ENCODE results near the gene CSK. TPM values are rescaled to one million over a fixed set of nuclear protein-coding genes. Genes with fewer than 3 reads are reported as not detected.
A peak's percentile ranks its signal among the peaks of the same experiment; 100 is the strongest.

The CSK gene
- total RNA-seq, 4 donors from 2014 or later, result 14.9 to 56.4 (median 24.5) TPM

GRCh38 chr15:74838137-74838516, 56.2 kb downstream of the CSK start:
- WGBS, 2 donors, result 94 to 97% methylated on average over 6 to 10 of the region's 10 CpGs
- no peak overlapping the region for H3K4me3 ChIP-seq
- peaks cover 0 to 54% (median 5%) of the 10 kb centered on the region in 3 donors for H3K36me3 ChIP-seq
- no peaks in the 10 kb centered on the region for H3K27me3 ChIP-seq
- H3K4me1 ChIP-seq, result peaks cover 0 to 15% (median 7%) of the 10 kb centered on the region in 4 donors
- TF ChIP-seq POLR2A (IDR thresholded peaks at IDR 0.05) (no peak), EP300 (IDR thresholded peaks at IDR 0.05) (no peak)
- TF ChIP-seq, protein P1, sequence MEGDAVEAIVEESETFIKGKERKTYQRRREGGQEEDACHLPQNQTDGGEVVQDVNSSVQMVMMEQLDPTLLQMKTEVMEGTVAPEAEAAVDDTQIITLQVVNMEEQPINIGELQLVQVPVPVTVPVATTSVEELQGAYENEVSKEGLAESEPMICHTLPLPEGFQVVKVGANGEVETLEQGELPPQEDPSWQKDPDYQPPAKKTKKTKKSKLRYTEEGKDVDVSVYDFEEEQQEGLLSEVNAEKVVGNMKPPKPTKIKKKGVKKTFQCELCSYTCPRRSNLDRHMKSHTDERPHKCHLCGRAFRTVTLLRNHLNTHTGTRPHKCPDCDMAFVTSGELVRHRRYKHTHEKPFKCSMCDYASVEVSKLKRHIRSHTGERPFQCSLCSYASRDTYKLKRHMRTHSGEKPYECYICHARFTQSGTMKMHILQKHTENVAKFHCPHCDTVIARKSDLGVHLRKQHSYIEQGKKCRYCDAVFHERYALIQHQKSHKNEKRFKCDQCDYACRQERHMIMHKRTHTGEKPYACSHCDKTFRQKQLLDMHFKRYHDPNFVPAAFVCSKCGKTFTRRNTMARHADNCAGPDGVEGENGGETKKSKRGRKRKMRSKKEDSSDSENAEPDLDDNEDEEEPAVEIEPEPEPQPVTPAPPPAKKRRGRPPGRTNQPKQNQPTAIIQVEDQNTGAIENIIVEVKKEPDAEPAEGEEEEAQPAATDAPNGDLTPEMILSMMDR (IDR thresholded peaks at IDR 0.05), result no peak
- H3K27ac ChIP-seq, result no peak overlapping the region
- DNase-seq (ENCODE audit: low spot score in 2 of 2), result no peak
- H3K9me3 ChIP-seq, result no peaks in the 10 kb centered on the region

DNA sequence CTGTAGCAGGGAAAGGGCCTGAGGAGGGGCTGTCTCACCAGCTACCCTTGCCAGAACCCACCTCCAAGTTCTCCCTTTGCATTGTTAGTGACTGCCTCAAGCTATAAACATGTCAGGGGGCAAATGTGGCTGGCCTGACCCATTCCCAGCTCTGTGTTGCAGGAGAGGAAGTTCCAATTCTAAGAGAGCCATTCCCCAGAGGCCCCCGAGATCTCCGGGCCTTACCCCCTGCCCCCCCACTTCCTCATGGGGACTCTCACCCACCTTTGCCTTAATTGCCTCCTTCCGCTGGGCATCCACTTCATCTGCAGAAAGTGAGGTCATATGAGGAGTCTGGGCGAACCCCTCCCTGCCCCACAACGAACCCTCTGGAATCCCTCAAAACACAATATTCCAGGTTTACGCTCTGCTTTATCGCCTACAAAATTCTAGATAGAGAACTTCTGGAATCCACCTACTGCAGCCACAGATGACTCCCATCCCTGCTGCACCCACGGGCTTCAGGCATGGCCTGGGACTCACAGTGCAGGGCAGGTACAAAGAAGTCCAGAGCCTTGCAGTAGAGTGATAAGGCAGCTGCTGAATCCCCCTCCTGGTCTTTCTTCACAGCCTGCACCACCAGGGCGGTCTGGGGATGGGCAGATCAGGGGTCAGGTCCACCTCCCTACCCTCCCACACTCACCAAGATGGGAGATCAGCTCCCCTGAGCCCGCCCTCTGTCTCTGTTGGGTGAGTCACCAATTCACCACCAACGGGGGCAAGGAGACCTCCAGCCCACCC, 57.1 kb downstream of the CSK start:
- WGBS, 2 donors, result 83 to 90% methylated on average over 9 to 11 of the region's 11 CpGs
- H3K36me3 ChIP-seq, result peaks cover 0 to 54% (median 5%) of the 10 kb centered on the region in 3 donors
- TF ChIP-seq POLR2A (IDR thresholded peaks at IDR 0.05), result no peak
- no peak for TF ChIP-seq EP300 (IDR thresholded peaks at IDR 0.05)
- TF ChIP-seq, protein P1 (IDR thresholded peaks at IDR 0.05), result no peak
- H3K9me3 ChIP-seq, result no peaks in the 10 kb centered on the region
- no peak for DNase-seq (ENCODE audit: low spot score in 2 of 2)
- peaks cover 0 to 22% (median 11%) of the 10 kb centered on the region in 4 donors for H3K4me1 ChIP-seq
- H3K4me3 ChIP-seq, result no peak overlapping the region
- no peak overlapping the region for H3K27ac ChIP-seq
- no peaks in the 10 kb centered on the region for H3K27me3 ChIP-seq

DNA sequence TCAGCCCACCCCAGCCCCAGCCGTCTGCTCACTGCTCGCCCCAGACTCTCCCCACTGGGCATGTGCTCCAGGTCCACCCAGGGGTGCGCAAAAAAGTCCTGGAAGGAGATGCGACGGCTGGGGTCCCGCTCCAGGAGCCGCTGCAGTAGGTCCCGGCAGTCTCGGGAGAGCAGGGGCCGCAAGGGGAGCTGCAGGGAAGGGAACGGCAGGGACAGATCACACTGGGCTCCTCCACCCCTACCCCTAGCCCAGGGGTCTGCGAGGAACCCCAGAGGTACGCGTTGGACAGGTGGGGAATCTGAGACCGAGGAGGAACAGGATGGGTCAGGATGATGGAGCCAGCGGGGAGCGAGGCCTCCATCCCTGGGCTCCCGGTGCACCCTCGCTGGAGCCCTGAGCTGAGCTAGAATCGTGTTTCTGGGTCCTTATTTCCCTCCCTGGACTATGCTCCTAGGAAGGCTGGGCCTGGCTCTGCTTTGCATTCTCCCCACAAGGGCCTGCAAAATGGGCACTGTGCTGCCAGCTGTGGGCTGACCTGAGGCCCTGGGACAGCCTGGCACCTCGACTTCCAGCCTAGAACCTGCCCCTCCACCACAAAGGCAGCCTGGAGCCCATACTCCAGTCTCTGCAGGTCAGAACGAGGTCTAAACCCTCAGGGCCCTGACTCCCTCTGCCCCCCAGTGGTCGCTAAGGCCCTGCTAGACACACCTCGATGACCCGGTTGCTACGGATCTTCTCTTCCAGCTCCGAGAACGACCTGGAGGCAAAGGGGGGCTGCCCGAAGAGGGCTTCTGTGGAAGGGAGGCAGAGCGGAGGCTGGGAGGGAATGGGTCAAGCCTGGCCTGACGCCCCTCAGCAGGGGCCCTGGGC, 57.9 kb downstream of the CSK start:
- no peak for DNase-seq (ENCODE audit: low spot score in 2 of 2)
- TF ChIP-seq POLR2A (IDR thresholded peaks at IDR 0.05), result no peak
- TF ChIP-seq EP300 (IDR thresholded peaks at IDR 0.05), result no peak
- H3K4me3 ChIP-seq, result no peak overlapping the region
- H3K36me3 ChIP-seq, result peaks cover 0 to 61% (median 5%) of the 10 kb centered on the region in 3 donors
- no peaks in the 10 kb centered on the region for H3K27me3 ChIP-seq
- H3K27ac ChIP-seq, result no peak overlapping the region
- WGBS, 2 donors, result 78 to 80% methylated on average over 25 to 29 of the region's 31 CpGs
- no peaks in the 10 kb centered on the region for H3K9me3 ChIP-seq
- peaks cover 0 to 29% (median 11%) of the 10 kb centered on the region in 4 donors for H3K4me1 ChIP-seq

DNA sequence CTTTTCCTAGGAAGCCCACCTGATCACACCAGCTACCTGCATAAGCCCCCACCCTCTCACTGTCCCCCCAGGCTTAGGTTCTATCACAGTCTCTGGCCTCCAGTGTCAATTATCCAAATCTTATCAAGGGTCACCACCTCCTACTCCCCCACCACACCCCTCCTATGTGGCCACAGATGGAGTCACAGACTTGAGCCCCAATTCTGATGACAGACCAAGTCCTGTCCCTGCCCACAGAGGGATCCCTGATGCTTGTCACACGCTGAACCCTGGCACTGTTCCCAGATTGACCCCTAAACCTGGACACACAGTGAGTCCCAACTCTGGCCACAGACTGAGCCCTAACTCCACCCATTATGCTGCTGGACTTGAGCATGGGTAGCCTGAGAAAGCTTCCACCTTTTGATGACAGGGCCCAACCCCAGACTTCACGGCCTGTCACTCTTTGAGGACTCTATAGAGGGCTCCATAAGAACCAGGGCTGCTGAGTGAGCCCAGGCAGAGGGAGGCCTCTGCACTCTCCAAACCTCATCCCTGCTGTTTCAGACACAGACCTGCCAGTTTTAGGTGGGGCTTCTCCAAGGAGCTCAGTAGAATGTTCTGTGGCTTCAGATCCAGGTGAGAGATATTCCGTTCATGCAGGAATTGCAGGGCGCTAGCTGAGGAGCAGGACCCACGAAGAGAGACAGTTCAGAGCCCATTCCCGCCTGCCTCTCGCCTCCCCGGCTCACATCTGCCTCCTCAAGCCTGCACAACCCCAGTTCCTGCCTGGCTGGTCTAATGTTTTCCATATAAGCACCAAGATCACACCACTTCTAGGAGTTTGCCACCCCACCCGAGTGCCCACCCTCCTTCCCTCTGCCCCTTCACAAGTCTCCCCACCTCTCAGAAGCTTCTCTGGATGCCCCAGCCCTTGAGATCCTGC, 59.2 kb downstream of the CSK start:
- TF ChIP-seq, protein P1 (IDR thresholded peaks at IDR 0.05), result no peak
- TF ChIP-seq EP300 (IDR thresholded peaks at IDR 0.05), result no peak
- TF ChIP-seq POLR2A (IDR thresholded peaks at IDR 0.05), result no peak
- H3K9me3 ChIP-seq, result no peaks in the 10 kb centered on the region
- H3K27me3 ChIP-seq, result no peaks in the 10 kb centered on the region
- peaks cover 0 to 66% (median 5%) of the 10 kb centered on the region in 3 donors for H3K36me3 ChIP-seq
- 84 to 91% methylated on average over 9 of the region's 9 CpGs for whole genome bisulfite sequencing, 2 donors
- H3K4me1 ChIP-seq, result peaks cover 0 to 29% (median 11%) of the 10 kb centered on the region in 4 donors
- DNase-seq (ENCODE audit: low spot score in 2 of 2), result no peak
- no peak overlapping the region for H3K4me3 ChIP-seq
- H3K27ac ChIP-seq, result no peak overlapping the region

GRCh38 chr15:74841891-74842373, 60.1 kb downstream of the CSK start:
- H3K36me3 ChIP-seq, result peaks cover 0 to 66% (median 5%) of the 10 kb centered on the region in 3 donors
- WGBS, 2 donors, result 82 to 85% methylated on average over 14 of the region's 14 CpGs
- TF ChIP-seq POLR2A (IDR thresholded peaks at IDR 0.05) (no peak), EP300 (IDR thresholded peaks at IDR 0.05) (no peak)
- TF ChIP-seq, protein P1 (IDR thresholded peaks at IDR 0.05), result no peak
- no peaks in the 10 kb centered on the region for H3K9me3 ChIP-seq
- H3K27ac ChIP-seq, result peak overlapping the region in 2 of 4 donors; percentile 92 to 94
- H3K27me3 ChIP-seq, result no peaks in the 10 kb centered on the region
- peak overlapping the region; percentile 90 to 94 (median 91) for H3K4me3 ChIP-seq
- H3K4me1 ChIP-seq, result peaks cover 0 to 29% (median 11%) of the 10 kb centered on the region in 4 donors
- DNase-seq (ENCODE audit: low spot score in 2 of 2), result no peak
